ENCODE measurements around the gene POU6F2. TPM values are rescaled to one million over a fixed set of nuclear protein-coding genes. Genes with fewer than 3 reads are reported as not detected.

Gene POU6F2
- total and polyA plus RNA-seq, 5 donors from 2014 or later = not detected

GRCh38 chr7:39073432-39073831 lies 95.7 kb downstream of the POU6F2 start:
- ATAC-seq (ENCODE audit: low read depth in 2 of 2) (no peak), DNase-seq (no peak)
- no peaks in the 10 kb centered on the region for H3K27me3 ChIP-seq (ENCODE audit: control insufficient read depth, insufficient read depth, low read length)
- Mint-ChIP-seq H3K27me3 (peaks cover 4% of the 10 kb centered on the region), H3K4me3 (no peak overlapping the region), H3K36me3 (no peaks in the 10 kb centered on the region), H3K4me1 (no peaks in the 10 kb centered on the region), H3K27ac (no peak overlapping the region), H3K9me3 (peaks cover 0 to 2% (median 0%) of the 10 kb centered on the region in 7 donors)
- no peak overlapping the region for H3K4me3 ChIP-seq (ENCODE audit: low read depth, low read length)
- H3K27ac ChIP-seq (ENCODE audit: insufficient read depth, low read length, poor library complexity, severe bottlenecking) = no peak overlapping the region
- H3K9me3 ChIP-seq (ENCODE audit: control insufficient read depth in 2 of 2, low read length in 2 of 2) = no peaks in the 10 kb centered on the region
- H3K4me1 ChIP-seq (ENCODE audit: control insufficient read depth, insufficient read depth, low read length, poor library complexity, severe bottlenecking) = no peaks in the 10 kb centered on the region
- H3K36me3 ChIP-seq (ENCODE audit: control insufficient read depth, insufficient read depth, low read length) = no peaks in the 10 kb centered on the region

GRCh38 chr7:39075210-39075609 lies 97.5 kb downstream of the POU6F2 start:
- no peak overlapping the region for H3K4me3 Mint-ChIP-seq
- H3K9me3 ChIP-seq (ENCODE audit: control insufficient read depth in 2 of 2, low read length in 2 of 2) = no peaks in the 10 kb centered on the region
- no peak for DNase-seq
- H3K4me1 Mint-ChIP-seq = no peaks in the 10 kb centered on the region
- peaks cover 7% of the 10 kb centered on the region for H3K27me3 Mint-ChIP-seq
- H3K27me3 ChIP-seq (ENCODE audit: control insufficient read depth, insufficient read depth, low read length) = no peaks in the 10 kb centered on the region
- H3K27ac Mint-ChIP-seq = no peak overlapping the region
- ATAC-seq (ENCODE audit: low read depth in 2 of 2) = no peak
- H3K27ac ChIP-seq (ENCODE audit: insufficient read depth, low read length, poor library complexity, severe bottlenecking) = no peak overlapping the region
- H3K36me3 ChIP-seq (ENCODE audit: control insufficient read depth, insufficient read depth, low read length) = no peaks in the 10 kb centered on the region
- H3K4me1 ChIP-seq (ENCODE audit: control insufficient read depth, insufficient read depth, low read length, poor library complexity, severe bottlenecking) = no peaks in the 10 kb centered on the region
- no peaks in the 10 kb centered on the region for H3K36me3 Mint-ChIP-seq
- H3K9me3 Mint-ChIP-seq = peaks cover 0 to 2% (median 0%) of the 10 kb centered on the region in 7 donors
- no peak overlapping the region for H3K4me3 ChIP-seq (ENCODE audit: low read depth, low read length)

GRCh38 chr7:39083781-39084180 lies 106.1 kb downstream of the POU6F2 start:
- Mint-ChIP-seq H3K36me3 (no peaks in the 10 kb centered on the region), H3K9me3 (peaks cover 0 to 2% (median 0%) of the 10 kb centered on the region in 7 donors), H3K27ac (no peak overlapping the region), H3K4me1 (no peaks in the 10 kb centered on the region), H3K4me3 (no peak overlapping the region), H3K27me3 (peaks cover 7% of the 10 kb centered on the region)
- Histone ChIP-seq H3K9me3 (ENCODE audit: control insufficient read depth in 2 of 2, low read length in 2 of 2) (no peaks in the 10 kb centered on the region), H3K27me3 (ENCODE audit: control insufficient read depth, insufficient read depth, low read length) (no peaks in the 10 kb centered on the region), H3K27ac (ENCODE audit: insufficient read depth, low read length, poor library complexity, severe bottlenecking) (no peak overlapping the region), H3K4me3 (ENCODE audit: low read depth, low read length) (no peak overlapping the region), H3K4me1 (ENCODE audit: control insufficient read depth, insufficient read depth, low read length, poor library complexity, severe bottlenecking) (no peaks in the 10 kb centered on the region), H3K36me3 (ENCODE audit: control insufficient read depth, insufficient read depth, low read length) (no peaks in the 10 kb centered on the region)
- ATAC-seq (ENCODE audit: low read depth in 2 of 2) (no peak), DNase-seq (no peak)

- Mint-ChIP-seq H3K27ac (no peak overlapping the region), H3K36me3 (no peaks in the 10 kb centered on the region), H3K4me3 (no peak overlapping the region), H3K9me3 (peaks cover 0 to 2% (median 0%) of the 10 kb centered on the region in 7 donors), H3K4me1 (no peaks in the 10 kb centered on the region), H3K27me3 (peaks cover 5% of the 10 kb centered on the region)
- Histone ChIP-seq H3K4me3 (ENCODE audit: low read depth, low read length) (no peak overlapping the region), H3K36me3 (ENCODE audit: control insufficient read depth, insufficient read depth, low read length) (no peaks in the 10 kb centered on the region), H3K9me3 (ENCODE audit: control insufficient read depth in 2 of 2, low read length in 2 of 2) (no peaks in the 10 kb centered on the region), H3K27ac (ENCODE audit: insufficient read depth, low read length, poor library complexity, severe bottlenecking) (no peak overlapping the region), H3K27me3 (ENCODE audit: control insufficient read depth, insufficient read depth, low read length) (no peaks in the 10 kb centered on the region), H3K4me1 (ENCODE audit: control insufficient read depth, insufficient read depth, low read length, poor library complexity, severe bottlenecking) (no peaks in the 10 kb centered on the region)
- ATAC-seq (ENCODE audit: low read depth in 2 of 2) = no peak
- DNase-seq = no peak
Observed at GRCh38 chr7:39084349-39084748, 106.6 kb downstream of the POU6F2 start.

GRCh38 chr7:39085189-39085588 lies 107.5 kb downstream of the POU6F2 start:
- Histone ChIP-seq H3K4me1 (ENCODE audit: control insufficient read depth, insufficient read depth, low read length, poor library complexity, severe bottlenecking) (no peaks in the 10 kb centered on the region), H3K36me3 (ENCODE audit: control insufficient read depth, insufficient read depth, low read length) (no peaks in the 10 kb centered on the region), H3K27me3 (ENCODE audit: control insufficient read depth, insufficient read depth, low read length) (no peaks in the 10 kb centered on the region), H3K27ac (ENCODE audit: insufficient read depth, low read length, poor library complexity, severe bottlenecking) (no peak overlapping the region), H3K9me3 (ENCODE audit: control insufficient read depth in 2 of 2, low read length in 2 of 2) (no peaks in the 10 kb centered on the region), H3K4me3 (ENCODE audit: low read depth, low read length) (no peak overlapping the region)
- Mint-ChIP-seq H3K4me1 (no peaks in the 10 kb centered on the region), H3K9me3 (peaks cover 0 to 2% (median 0%) of the 10 kb centered on the region in 7 donors), H3K4me3 (no peak overlapping the region), H3K27me3 (peaks cover 4% of the 10 kb centered on the region), H3K27ac (no peak overlapping the region), H3K36me3 (no peaks in the 10 kb centered on the region)
- ATAC-seq (ENCODE audit: low read depth in 2 of 2) (no peak), DNase-seq (no peak)

GRCh38 chr7:39085590-39086049 lies 107.9 kb downstream of the POU6F2 start:
- peaks cover 0 to 2% (median 0%) of the 10 kb centered on the region in 7 donors for H3K9me3 Mint-ChIP-seq
- H3K4me1 ChIP-seq (ENCODE audit: control insufficient read depth, insufficient read depth, low read length, poor library complexity, severe bottlenecking) = no peaks in the 10 kb centered on the region
- H3K4me3 ChIP-seq (ENCODE audit: low read depth, low read length) = no peak overlapping the region
- no peak overlapping the region for H3K27ac Mint-ChIP-seq
- no peaks in the 10 kb centered on the region for H3K4me1 Mint-ChIP-seq
- no peaks in the 10 kb centered on the region for H3K9me3 ChIP-seq (ENCODE audit: control insufficient read depth in 2 of 2, low read length in 2 of 2)
- ATAC-seq (ENCODE audit: low read depth in 2 of 2) = no peak
- no peak overlapping the region for H3K27ac ChIP-seq (ENCODE audit: insufficient read depth, low read length, poor library complexity, severe bottlenecking)
- DNase-seq = no peak
- no peak overlapping the region for H3K4me3 Mint-ChIP-seq
- no peaks in the 10 kb centered on the region for H3K27me3 ChIP-seq (ENCODE audit: control insufficient read depth, insufficient read depth, low read length)
- H3K36me3 ChIP-seq (ENCODE audit: control insufficient read depth, insufficient read depth, low read length) = no peaks in the 10 kb centered on the region
- H3K36me3 Mint-ChIP-seq = no peaks in the 10 kb centered on the region
- H3K27me3 Mint-ChIP-seq = peaks cover 4% of the 10 kb centered on the region

- DNase-seq (no peak), ATAC-seq (ENCODE audit: low read depth in 2 of 2) (no peak)
- Mint-ChIP-seq H3K4me3 (no peak overlapping the region), H3K27ac (no peak overlapping the region), H3K27me3 (peaks cover 4% of the 10 kb centered on the region), H3K9me3 (peaks cover 0 to 2% (median 0%) of the 10 kb centered on the region in 7 donors), H3K4me1 (no peaks in the 10 kb centered on the region), H3K36me3 (no peaks in the 10 kb centered on the region)
- Histone ChIP-seq H3K9me3 (ENCODE audit: control insufficient read depth in 2 of 2, low read length in 2 of 2) (no peaks in the 10 kb centered on the region), H3K4me1 (ENCODE audit: control insufficient read depth, insufficient read depth, low read length, poor library complexity, severe bottlenecking) (no peaks in the 10 kb centered on the region), H3K4me3 (ENCODE audit: low read depth, low read length) (no peak overlapping the region), H3K36me3 (ENCODE audit: control insufficient read depth, insufficient read depth, low read length) (no peaks in the 10 kb centered on the region), H3K27me3 (ENCODE audit: control insufficient read depth, insufficient read depth, low read length) (no peaks in the 10 kb centered on the region), H3K27ac (ENCODE audit: insufficient read depth, low read length, poor library complexity, severe bottlenecking) (no peak overlapping the region)
Observed at GRCh38 chr7:39086638-39087360, 109.1 kb downstream of the POU6F2 start.

All from CD4-positive, CD25-positive, alpha-beta regulatory T cell (primary cell).